Osteoblast (primary cell): ENCODE data around the gene SLC4A8. TPM values are rescaled to one million over a fixed set of nuclear protein-coding genes. Genes with fewer than 3 reads are reported as not detected.

Experiments used
- DNase-seq: peaks from one replicate; pipeline ENCODE4 v3.0.0; 2011; ENCODE audit warnings: low spot score, mixed read lengths; ENCODE audit not compliant: insufficient read length; ENCODE audit errors: missing footprints
- H2AFZ ChIP-seq: 2 replicates; pipeline ENCODE4 v1.6.0; 2011; ENCODE audit warnings: mild to moderate bottlenecking, low read length
- H3K27ac ChIP-seq: 2 replicates; pipeline ENCODE4 v1.5.1; 2011; ENCODE audit warnings: mild to moderate bottlenecking, low read depth, low read length, moderate library complexity
- H3K27me3 ChIP-seq: 2 replicates; pipeline ENCODE4 v1.6.0; 2012; ENCODE audit warnings: mild to moderate bottlenecking, control low read depth, inconsistent platforms, low read length, moderate library complexity; ENCODE audit not compliant: insufficient read depth
- H3K36me3 ChIP-seq: 2 replicates; pipeline ENCODE4 v1.5.1; 2011; ENCODE audit warnings: mild to moderate bottlenecking, low read length, control low read depth, moderate library complexity; ENCODE audit not compliant: insufficient read depth
- H3K4me1 ChIP-seq: 2 replicates; pipeline ENCODE4 v1.5.1; 2011; ENCODE audit warnings: mild to moderate bottlenecking, low read length, control low read depth, moderate library complexity; ENCODE audit not compliant: insufficient read depth
- H3K4me2 ChIP-seq: 2 replicates; pipeline ENCODE4 v1.6.0; 2011; ENCODE audit warnings: mild to moderate bottlenecking, low read length; ENCODE audit not compliant: insufficient read depth
- H3K4me3 ChIP-seq: fragments of 200-600 bp; sonication (generic); 3 replicates; pipeline ENCODE4 v1.5.1; 2012; ENCODE audit warnings: mild to moderate bottlenecking, low read length, inconsistent platforms; ENCODE audit not compliant: insufficient read depth
- H3K79me2 ChIP-seq: 2 replicates; pipeline ENCODE4 v1.6.0; 2012; ENCODE audit warnings: mild to moderate bottlenecking, low read length, control low read depth, inconsistent platforms; ENCODE audit not compliant: insufficient read depth
- H3K9me3 ChIP-seq: 2 replicates; pipeline ENCODE4 v1.5.1; 2011; ENCODE audit warnings: low read depth, low read length, control low read depth
- H4K20me1 ChIP-seq: 2 replicates; pipeline ENCODE4 v1.6.0; 2012; ENCODE audit warnings: mild to moderate bottlenecking, low read length, control low read depth; ENCODE audit not compliant: insufficient read depth
- CTCF ChIP-seq: IDR thresholded peaks from 2 replicates; pipeline ENCODE4 v1.5.1; 2011; ENCODE audit warnings: mild to moderate bottlenecking, low read depth, low read length, moderate library complexity; ENCODE audit errors: extremely low read depth
- total RNA-seq: library from RNA; depleted of rRNA; stranded (reverse); fragments of >200 nt; gene quantifications from 2 replicates; pipeline ENCODE4 v1.2.3, GENCODE V29; 2012

The SLC4A8 gene
- total RNA-seq, 1 donor, result 2.9 TPM

GRCh38 chr12:51437431-51437830, 12.8 kb downstream of the SLC4A8 start:
- H3K27me3 ChIP-seq, result no peaks in the 10 kb centered on the region
- H3K4me3 ChIP-seq, result no peak overlapping the region
- no peaks in the 10 kb centered on the region for H3K36me3 ChIP-seq
- no peaks in the 10 kb centered on the region for H3K79me2 ChIP-seq
- H4K20me1 ChIP-seq, result no peaks in the 10 kb centered on the region
- TF ChIP-seq CTCF, result no peak
- no peaks in the 10 kb centered on the region for H3K9me3 ChIP-seq
- peaks cover 13% of the 10 kb centered on the region for H3K4me1 ChIP-seq
- H3K4me2 ChIP-seq, result no peak overlapping the region
- no peak overlapping the region for H2AFZ ChIP-seq
- H3K27ac ChIP-seq, result no peak overlapping the region
- no peak for DNase-seq

GRCh38 chr12:51439330-51439729, 14.7 kb downstream of the SLC4A8 start:
- Histone ChIP-seq H2AFZ (no peak overlapping the region), H3K4me1 (peaks cover 13% of the 10 kb centered on the region), H3K4me3 (no peak overlapping the region), H3K27ac (no peak overlapping the region), H3K79me2 (no peaks in the 10 kb centered on the region), H3K36me3 (no peaks in the 10 kb centered on the region), H3K27me3 (no peaks in the 10 kb centered on the region), H4K20me1 (no peaks in the 10 kb centered on the region), H3K9me3 (no peaks in the 10 kb centered on the region), H3K4me2 (no peak overlapping the region)
- DNase-seq, result no peak
- no peak for TF ChIP-seq CTCF

- H3K79me2 ChIP-seq, result no peaks in the 10 kb centered on the region
- H3K4me3 ChIP-seq, result peak overlapping the region; percentile 8
- no peak for DNase-seq
- no peaks in the 10 kb centered on the region for H3K27me3 ChIP-seq
- no peaks in the 10 kb centered on the region for H3K9me3 ChIP-seq
- peaks cover 13% of the 10 kb centered on the region for H3K4me1 ChIP-seq
- peak overlapping the region; percentile 56 for H2AFZ ChIP-seq
- no peaks in the 10 kb centered on the region for H4K20me1 ChIP-seq
- H3K27ac ChIP-seq, result peak overlapping the region; percentile 52
- no peaks in the 10 kb centered on the region for H3K36me3 ChIP-seq
- H3K4me2 ChIP-seq, result peak overlapping the region; percentile 30
- TF ChIP-seq CTCF, result no peak
Observed at GRCh38 chr12:51441583-51441982, 17.0 kb downstream of the SLC4A8 start.

- H3K36me3 ChIP-seq, result no peaks in the 10 kb centered on the region
- no peaks in the 10 kb centered on the region for H4K20me1 ChIP-seq
- H3K4me2 ChIP-seq, result peak overlapping the region; percentile 30
- H2AFZ ChIP-seq, result peak overlapping the region; percentile 0
- DNase-seq, result no peak
- no peaks in the 10 kb centered on the region for H3K9me3 ChIP-seq
- no peak overlapping the region for H3K4me3 ChIP-seq
- H3K79me2 ChIP-seq, result no peaks in the 10 kb centered on the region
- peak overlapping the region; percentile 52 for H3K27ac ChIP-seq
- no peaks in the 10 kb centered on the region for H3K27me3 ChIP-seq
- TF ChIP-seq CTCF, result no peak
- peaks cover 13% of the 10 kb centered on the region for H3K4me1 ChIP-seq
Observed at GRCh38 chr12:51442324-51442723, 17.7 kb downstream of the SLC4A8 start.
